MG63 (cell line): ENCODE results near the gene PLEKHA1. TPM values are rescaled to one million over a fixed set of nuclear protein-coding genes. Genes with fewer than 3 reads are reported as not detected.

Source experiments
- DNase-seq: peaks from one replicate; pipeline ENCODE4 v3.0.0-alpha.2; 2020
- H3K27me3 ChIP-seq: fragments of 250-450 bp; sonication (Bioruptor Pico); 2 replicates; pipeline ENCODE4 v1.5.1; 2020; ENCODE audit warnings: mild to moderate bottlenecking, moderate library complexity
- H3K36me3 ChIP-seq: fragments of 250-450 bp; sonication (Bioruptor Pico); 2 replicates; pipeline ENCODE4 v1.5.1; 2020; ENCODE audit warnings: mild to moderate bottlenecking, moderate library complexity
- H3K4me3 ChIP-seq: fragments of 250-450 bp; sonication (Bioruptor Pico); 2 replicates; pipeline ENCODE4 v1.5.1; 2020; ENCODE audit warnings: mild to moderate bottlenecking, moderate library complexity
- H3K9me3 ChIP-seq: fragments of 250-450 bp; sonication (Bioruptor Pico); 2 replicates; pipeline ENCODE4 v1.5.1; 2020; ENCODE audit warnings: mild to moderate bottlenecking, moderate library complexity
- total RNA-seq: library from RNA; depleted of rRNA; stranded (reverse); fragments of >200 nt; shearing (Covaris generic); gene quantifications from 2 replicates; pipeline ENCODE4 v1.2.3, GENCODE V29; 2014; ENCODE audit warnings: low replicate concordance

PLEKHA1 gene
- total RNA-seq, 1 experiment from 2014 or later = 13.2 TPM

DNA sequence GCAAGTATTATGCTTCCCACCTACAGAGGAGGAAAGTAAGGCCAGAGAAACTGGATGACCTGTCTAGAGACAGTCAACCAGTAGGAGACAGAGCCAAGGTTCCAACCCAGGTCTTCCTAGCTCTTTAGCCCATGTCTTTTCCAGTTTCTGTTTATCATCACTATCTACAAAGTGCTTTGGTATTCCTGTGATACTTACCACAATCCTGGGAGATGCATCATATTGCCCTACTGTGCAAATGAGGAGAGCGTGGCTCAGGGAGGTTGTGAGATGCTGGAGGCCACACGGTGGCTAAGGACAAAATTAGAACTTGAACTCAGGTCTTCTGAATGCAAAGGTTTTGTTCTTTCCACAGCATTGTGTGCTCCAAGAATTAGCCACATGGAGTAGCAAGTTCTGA, 11.2 kb upstream of the PLEKHA1 start:
- Histone ChIP-seq H3K36me3 (no peaks in the 10 kb centered on the region), H3K4me3 (no peak overlapping the region), H3K27me3 (no peaks in the 10 kb centered on the region; the same call in 1 of the 2 replicates), H3K9me3 (0 out of 2 replicates have a peak, but pooled peaks cover 2% of the 10 kb centered on the region)
- no peak for DNase-seq

DNA sequence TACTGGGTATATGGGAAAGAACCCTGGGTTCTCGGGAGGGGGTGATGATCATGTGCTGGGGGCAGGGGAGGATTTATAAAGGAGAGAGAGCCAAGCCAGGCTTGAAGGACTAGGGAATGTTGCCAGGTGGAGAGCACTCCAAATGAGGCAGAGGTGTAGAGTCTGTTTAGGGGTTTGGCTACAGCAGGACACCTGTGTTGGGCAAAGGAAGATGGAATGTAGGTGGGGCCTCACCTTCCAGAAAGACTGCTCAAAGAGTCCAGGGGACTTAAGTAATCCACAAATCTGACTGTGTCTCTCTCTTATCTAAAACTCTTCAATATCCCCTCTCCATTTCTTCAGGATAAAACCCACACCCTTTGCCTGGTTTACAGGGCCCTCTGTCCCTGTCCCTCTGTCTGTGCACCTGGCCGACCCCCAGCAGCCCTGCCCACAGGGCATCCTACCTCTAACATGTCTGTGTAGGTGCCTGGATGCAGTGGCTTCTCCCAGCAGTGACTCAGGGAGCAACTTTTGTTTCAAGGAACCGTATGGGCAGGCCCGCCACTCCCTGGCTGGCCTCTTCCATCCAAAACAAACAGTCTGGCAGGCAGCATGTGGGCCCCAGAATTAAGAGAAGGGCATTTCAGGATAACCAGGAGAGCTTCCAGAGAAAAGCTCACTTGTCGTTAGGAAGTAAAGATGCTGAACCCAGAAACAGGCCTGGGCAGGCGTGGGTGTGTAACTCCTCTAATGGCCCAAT, 10.6 kb upstream of the PLEKHA1 start:
- Histone ChIP-seq H3K4me3 (no peak overlapping the region), H3K9me3 (0 out of 2 replicates have a peak, but pooled peaks cover 2% of the 10 kb centered on the region), H3K27me3 (no peaks in the 10 kb centered on the region; the same call in 1 of the 2 replicates), H3K36me3 (no peaks in the 10 kb centered on the region)
- no peak for DNase-seq

DNA sequence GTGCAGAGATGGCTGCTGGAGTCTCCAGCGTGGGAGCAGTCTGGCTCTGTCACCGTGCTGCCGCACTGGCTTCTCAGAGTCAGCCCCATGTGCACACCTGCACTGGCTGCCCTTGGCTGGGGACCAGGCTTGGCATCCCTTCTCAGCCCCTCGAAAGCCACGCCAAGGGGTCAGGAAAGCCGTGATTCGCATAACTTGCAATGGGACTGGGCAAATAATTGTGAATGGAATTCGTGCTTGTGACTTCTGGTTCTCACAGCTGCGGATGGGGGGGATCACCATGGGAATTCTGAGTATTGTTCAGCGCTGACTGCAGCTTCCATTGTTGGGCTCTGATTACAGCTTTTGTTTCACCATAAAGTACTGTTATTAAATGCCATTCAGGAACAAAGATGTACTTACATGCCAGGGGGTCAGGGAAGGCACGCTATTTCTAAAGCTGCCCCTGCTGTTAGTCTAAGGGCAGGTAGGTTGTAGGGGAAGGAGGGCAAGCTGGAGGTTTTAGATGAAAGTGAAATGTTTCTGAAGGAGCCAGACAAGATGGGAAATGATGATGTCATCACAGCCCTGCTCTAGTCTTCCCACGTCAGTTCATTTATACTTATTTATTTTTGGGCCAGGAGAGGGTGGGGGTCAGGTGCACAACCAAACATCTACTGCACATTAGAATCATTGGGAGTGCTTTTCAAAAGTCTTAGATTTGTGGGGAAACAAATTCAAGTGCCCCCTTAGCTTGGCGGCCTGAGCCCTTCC, 5.8 kb upstream of the PLEKHA1 start:
- Histone ChIP-seq H3K36me3 (no peaks in the 10 kb centered on the region), H3K4me3 (no peak overlapping the region), H3K9me3 (0 out of 2 replicates have a peak, but pooled peaks cover 2% of the 10 kb centered on the region), H3K27me3 (no peaks in the 10 kb centered on the region; the same call in 1 of the 2 replicates)
- no peak for DNase-seq

DNA sequence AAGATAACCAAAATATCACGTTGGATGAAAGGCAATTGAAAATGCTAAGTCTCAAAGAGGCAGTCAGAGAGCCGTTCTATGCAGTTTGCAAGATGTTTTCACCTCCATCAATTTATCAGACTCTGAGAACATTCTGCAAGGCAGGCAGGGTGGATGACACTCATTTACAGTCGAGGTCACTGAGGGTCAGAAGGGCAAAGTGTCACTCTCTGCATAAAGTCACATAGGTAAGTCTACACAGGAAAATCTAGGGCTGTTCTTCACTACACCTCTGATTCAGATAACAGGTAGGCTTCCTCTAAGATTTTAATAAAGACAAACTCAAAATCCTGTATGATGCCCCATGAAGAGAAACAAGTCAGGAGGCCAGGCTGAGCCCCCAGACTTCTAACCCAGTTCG, 1.4 kb upstream of the PLEKHA1 start:
- H3K27me3 ChIP-seq = no peaks in the 10 kb centered on the region
- no peaks in the 10 kb centered on the region for H3K36me3 ChIP-seq
- no peaks in the 10 kb centered on the region for H3K9me3 ChIP-seq
- no peak overlapping the region for H3K4me3 ChIP-seq
- DNase-seq = no peak

DNA sequence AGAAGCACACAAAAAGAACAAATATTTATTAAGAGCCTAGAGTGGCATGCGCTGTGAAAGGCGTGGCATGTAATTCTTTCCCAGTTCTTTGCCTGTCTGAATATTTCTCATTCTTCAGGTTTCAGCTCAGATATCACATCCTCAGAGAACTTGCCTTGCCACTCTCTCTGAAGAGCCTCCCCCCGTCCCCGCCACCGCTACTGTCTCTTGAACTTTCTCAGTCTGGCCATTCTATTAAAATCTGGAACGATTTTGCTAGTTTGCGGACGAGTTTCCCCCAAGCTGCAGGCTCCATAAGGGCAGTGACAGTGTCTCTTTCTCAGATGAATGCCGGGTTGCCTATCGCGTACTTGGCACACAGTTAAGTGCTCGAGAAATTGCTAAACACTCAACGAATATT, 787 bp upstream of the PLEKHA1 start:
- Histone ChIP-seq H3K9me3 (no peaks in the 10 kb centered on the region), H3K4me3 (peak overlapping the region; percentile 76), H3K27me3 (no peaks in the 10 kb centered on the region), H3K36me3 (no peaks in the 10 kb centered on the region)
- DNase-seq = no peak

DNA sequence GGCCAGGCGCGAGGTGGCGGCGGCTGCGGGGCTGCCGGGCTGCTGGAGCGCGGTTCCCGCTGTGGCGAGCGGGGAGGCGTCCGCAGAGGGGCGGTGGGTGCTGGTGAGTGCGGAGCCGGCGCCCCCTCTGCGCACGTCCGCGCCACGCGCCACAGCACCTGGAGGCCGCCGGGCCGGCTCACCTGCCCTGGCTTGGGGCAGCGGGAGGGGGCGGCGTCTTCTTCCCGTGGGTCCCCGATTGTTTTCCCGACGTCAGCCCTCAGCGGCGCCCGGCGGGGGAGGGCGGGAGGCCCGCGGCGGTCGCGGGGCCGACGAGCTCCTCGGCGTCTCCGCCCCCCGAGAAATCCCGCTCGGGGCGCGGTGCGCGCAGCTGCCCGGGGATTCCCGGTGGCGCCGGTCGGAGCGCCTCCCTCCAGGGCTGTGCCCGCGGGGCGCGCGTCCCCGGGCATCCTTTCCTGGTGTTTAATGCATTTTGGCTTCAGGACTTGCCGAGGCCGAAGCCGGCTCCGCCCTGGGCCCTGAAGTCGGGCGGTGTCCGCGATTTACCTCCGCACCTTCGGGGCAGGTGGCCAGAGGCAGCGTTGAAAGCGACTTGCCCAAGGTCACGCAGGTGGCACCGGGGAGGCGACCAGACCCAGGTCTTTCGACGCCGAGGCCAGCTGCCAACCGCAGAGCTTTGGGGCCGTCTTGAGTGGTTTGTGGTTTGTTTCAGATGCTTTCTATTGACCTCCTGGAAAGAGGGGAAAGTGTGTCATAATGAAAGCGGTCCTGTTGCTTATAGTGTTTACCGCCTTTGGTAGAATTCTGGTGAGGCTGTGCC, 561 bp downstream of the PLEKHA1 start:
- Histone ChIP-seq H3K27me3 (no peaks in the 10 kb centered on the region), H3K9me3 (no peaks in the 10 kb centered on the region), H3K4me3 (peak overlapping the region; percentile 76), H3K36me3 (no peaks in the 10 kb centered on the region)
- DNase-seq = peak; percentile 60

DNA sequence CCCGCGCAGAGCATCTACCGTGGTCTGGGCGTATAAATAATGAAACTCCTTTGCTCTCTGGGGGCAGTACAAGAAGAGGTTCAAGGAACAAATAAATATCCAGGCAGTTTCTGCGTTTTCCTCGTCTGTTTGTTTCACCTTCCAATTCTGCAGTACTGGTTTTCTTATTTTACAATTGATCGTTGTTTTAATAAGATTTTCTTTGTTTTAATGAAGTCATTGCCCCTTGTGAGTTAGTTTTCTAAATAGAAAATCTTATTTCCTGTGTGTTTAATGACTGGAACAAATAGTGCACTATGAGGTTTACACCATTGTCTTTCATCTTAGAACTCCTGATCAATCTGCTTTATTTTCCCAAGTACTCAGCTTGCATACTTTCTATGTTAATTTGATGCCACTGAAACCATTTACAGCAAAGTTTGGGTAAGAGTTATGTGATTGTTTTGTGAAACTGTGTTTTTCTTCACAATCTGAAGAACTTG, 1.2 kb downstream of the PLEKHA1 start:
- H3K4me3 ChIP-seq = peak overlapping the region; percentile 76
- no peaks in the 10 kb centered on the region for H3K9me3 ChIP-seq
- DNase-seq = no peak
- H3K36me3 ChIP-seq = no peaks in the 10 kb centered on the region
- H3K27me3 ChIP-seq = no peaks in the 10 kb centered on the region

DNA sequence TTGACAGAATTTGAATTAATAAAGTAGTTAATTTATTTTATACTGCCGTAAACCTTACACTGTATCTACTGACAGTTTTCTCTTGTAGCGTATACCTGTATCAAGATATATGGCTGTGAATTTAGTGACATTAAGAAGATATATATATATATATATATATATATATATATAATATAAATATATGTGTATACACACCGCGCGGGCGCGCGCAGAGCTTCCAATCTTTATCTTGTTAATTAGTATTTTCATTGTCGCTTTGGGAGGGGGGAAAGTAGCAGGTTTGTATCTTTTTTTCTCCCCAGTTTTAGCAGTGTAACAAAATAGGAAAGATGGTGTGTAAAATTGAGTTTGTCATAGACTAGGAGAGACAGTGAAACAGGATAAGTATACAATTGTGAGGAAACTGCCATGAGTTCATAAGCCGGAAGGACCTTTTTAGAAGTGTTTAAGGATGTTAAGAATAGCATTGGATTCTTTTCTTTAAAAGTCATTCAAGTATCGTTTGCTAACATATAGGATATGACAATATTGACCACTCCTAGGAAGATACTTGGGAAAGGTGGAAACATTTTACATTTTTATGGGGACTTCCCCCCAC, 2.0 kb downstream of the PLEKHA1 start:
- Histone ChIP-seq H3K9me3 (no peaks in the 10 kb centered on the region), H3K27me3 (no peaks in the 10 kb centered on the region), H3K4me3 (no peak overlapping the region), H3K36me3 (no peaks in the 10 kb centered on the region)
- DNase-seq = no peak

DNA sequence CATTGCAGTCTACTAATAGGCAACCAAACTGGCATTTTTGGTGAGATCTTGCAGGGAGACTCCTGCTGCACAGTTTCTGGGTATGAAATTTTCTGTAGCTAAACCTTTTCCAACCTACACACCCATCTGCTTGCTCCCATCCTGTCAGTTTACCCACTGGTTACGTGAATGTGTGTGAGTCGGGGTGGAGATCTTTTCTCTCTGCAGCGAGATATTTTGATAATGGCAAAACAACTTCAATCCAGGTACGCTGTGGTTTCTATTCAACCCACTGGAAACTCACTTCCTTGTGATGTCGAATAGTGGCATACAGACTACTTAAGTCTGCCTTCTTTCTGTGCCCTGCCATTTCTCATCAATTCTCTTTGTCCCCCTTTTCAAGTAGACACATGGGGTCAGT, 4.5 kb downstream of the PLEKHA1 start:
- Histone ChIP-seq H3K36me3 (no peaks in the 10 kb centered on the region), H3K4me3 (no peak overlapping the region), H3K9me3 (no peaks in the 10 kb centered on the region), H3K27me3 (no peaks in the 10 kb centered on the region)
- no peak for DNase-seq

DNA sequence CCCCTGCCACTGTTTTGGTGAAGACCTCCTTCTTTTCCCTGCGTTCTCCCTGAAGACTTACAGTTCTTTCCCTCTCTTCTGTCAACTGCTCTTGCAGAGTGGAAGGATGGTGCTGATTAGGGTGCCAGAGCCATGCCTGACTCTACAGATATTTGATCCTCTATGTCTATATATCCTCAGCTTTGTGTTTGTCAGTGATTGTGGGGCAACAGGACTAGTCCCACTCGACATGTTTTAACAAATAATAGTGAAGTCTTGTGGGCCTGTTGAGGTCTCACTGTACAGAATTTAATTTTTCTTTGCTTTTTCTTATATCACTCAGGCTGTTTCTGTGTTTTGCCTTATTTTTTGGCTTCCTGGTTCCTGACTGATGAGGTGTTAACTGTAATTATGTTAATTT, 5.0 kb downstream of the PLEKHA1 start:
- Histone ChIP-seq H3K36me3 (no peaks in the 10 kb centered on the region), H3K4me3 (no peak overlapping the region), H3K9me3 (no peaks in the 10 kb centered on the region), H3K27me3 (no peaks in the 10 kb centered on the region)
- DNase-seq = no peak

DNA sequence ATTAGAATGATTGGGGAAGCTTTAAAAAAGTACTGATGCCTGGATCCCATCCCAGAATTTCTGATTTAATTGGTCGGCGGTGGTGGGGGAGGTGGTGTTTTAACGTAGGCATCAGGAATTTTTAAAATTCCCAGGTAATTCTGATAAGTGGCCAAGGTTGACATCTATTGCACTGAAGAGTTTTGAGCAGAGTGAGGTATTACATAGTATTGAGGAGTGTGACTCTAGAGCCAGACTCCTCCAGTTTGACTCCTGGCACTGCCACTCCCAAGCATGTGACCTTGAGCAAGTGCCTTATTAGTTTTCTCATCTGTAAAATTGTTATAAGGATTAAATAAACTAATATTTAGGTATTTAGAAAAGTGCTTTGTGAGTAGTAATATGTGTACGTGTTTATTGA, 6.2 kb downstream of the PLEKHA1 start:
- Histone ChIP-seq H3K27me3 (no peaks in the 10 kb centered on the region), H3K4me3 (no peak overlapping the region), H3K9me3 (no peaks in the 10 kb centered on the region), H3K36me3 (no peaks in the 10 kb centered on the region)
- no peak for DNase-seq

DNA sequence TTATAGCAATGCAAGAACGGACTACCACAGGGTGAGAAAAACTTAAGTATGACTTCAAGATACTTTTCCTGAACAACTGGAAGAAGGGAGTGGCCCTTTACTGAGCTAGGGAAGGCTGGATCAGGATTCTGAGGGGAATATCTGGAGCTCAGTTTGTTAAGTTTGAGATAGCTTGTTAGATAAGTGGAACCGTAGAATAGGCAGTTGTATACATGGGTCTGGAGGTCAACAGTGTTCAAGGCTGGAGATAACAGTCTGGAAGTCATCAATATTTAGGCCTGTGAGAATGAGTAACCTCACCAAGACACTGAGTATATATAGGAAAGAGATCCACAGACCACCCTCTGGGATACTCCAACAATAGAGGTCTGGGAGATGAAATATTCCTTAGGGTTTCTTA, 7.2 kb downstream of the PLEKHA1 start:
- H3K36me3 ChIP-seq = no peaks in the 10 kb centered on the region

DNA sequence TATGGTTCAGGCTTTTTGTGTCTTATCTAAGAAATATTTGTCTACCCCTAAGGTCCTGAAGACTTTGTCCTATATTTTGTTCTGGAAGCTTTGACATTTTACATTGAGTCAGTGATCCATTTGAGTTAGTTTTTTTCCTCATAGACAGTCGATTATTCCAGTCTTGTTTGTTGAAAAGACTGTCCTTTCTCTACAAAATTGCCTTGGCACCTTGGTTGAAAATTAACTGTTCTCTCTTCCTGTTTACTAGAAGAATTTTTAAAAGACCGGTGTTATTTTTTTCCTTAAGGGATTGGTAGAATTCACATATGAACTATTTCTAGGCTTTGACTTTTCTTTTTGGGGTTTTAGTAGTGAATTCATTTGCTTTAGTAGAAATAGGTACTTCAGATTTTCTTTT, 12.0 kb downstream of the PLEKHA1 start:
- H3K27me3 ChIP-seq = no peaks in the 10 kb centered on the region
- H3K36me3 ChIP-seq = no peaks in the 10 kb centered on the region; the same call in 1 of the 2 replicates
- DNase-seq = no peak
- H3K4me3 ChIP-seq = no peak overlapping the region
- H3K9me3 ChIP-seq = no peaks in the 10 kb centered on the region

More for the DNA sequence above, 7.2 kb downstream of the PLEKHA1 start:
- no peaks in the 10 kb centered on the region for H3K27me3 ChIP-seq
- DNase-seq = no peak
- H3K4me3 ChIP-seq = no peak overlapping the region
- no peaks in the 10 kb centered on the region for H3K9me3 ChIP-seq

DNA sequence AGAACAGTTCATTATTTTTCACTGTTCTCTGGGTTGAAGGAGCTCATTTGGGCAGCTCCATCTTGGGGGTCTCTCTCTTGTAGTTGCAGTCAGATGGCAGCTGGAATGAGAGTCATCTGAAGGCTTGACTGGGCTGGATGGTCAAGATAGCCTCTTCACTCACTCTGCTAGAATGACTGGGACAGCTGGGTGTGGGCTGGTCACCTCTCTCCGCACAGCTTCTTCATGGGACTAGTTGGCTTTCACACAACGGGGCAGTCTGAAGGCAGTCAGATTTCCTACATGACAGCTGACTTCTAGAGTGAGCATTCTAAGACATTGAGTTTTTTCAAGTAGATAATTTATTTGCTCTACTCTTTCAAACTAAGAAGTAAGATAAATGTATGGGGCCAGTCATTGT, 13.1 kb downstream of the PLEKHA1 start:
- Histone ChIP-seq H3K4me3 (no peak overlapping the region), H3K36me3 (no peaks in the 10 kb centered on the region; the same call in 1 of the 2 replicates), H3K9me3 (no peaks in the 10 kb centered on the region), H3K27me3 (no peaks in the 10 kb centered on the region)
- no peak for DNase-seq

DNA sequence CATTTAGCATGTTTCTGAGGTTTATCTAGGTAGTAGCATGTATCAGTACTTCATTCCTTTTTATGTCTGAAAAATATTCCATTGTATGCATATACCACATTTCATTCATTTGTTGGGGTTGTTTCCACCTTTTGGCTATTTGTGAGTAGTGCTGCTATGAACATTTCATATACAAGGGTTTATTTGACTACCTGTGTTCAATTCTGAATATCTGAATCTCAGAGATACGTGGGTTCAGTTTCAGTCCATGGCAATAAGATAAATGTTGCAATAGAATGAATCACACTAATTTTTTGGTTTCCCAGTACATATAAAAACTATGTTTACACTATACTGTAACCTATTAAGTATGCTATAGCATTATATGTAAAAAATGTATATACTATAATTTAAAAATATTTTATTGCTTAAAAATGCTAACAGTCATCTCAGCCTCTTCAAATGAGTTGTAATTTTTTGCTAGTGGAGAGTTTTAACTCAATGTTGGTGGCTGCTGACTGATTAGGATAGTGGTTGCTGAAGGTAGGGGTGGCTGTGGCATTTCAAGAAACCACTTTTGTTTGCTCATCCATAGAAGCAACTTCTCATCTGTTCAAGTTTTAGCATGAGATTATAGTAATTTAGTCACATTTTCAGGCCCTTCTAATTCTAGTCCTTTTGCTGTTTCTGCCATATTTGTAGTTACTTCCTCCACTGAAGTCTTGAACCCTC, 13.9 kb downstream of the PLEKHA1 start:
- H3K4me3 ChIP-seq = no peak overlapping the region
- H3K9me3 ChIP-seq = no peaks in the 10 kb centered on the region
- H3K36me3 ChIP-seq = no peaks in the 10 kb centered on the region; the same call in 1 of the 2 replicates
- H3K27me3 ChIP-seq = no peaks in the 10 kb centered on the region
- DNase-seq = no peak

DNA sequence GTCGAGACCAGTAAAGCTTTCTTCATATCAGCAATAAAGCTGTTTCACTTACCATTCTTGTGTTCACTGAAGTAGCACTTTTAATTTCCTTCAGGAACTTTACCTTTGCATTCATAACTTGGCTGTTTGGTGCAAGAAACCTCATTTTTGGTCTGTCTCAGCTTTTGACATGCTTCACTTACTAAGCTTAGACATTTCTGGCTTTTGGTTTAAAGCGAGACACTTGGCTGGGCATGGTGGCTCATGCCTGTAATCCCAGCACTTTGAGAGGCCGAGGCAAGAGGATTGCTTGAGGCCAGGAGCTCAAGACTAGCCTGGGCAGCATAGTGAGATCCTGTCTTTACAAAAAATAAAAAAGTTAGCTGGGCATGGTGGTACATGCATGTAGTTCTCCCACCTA, 15.8 kb downstream of the PLEKHA1 start:
- Histone ChIP-seq H3K27me3 (no peaks in the 10 kb centered on the region), H3K9me3 (no peaks in the 10 kb centered on the region), H3K36me3 (peaks cover 5% of the 10 kb centered on the region), H3K4me3 (no peak overlapping the region)
- DNase-seq = no peak
